Activated T-cell treated with anti-CD3 and anti-CD28 coated beads for 4 hours (primary cell): ENCODE measurements around the gene VIPR2.
"Not testable (repeated sequence)": the region's sequence is repeated elsewhere in the genome, so short reads cannot be mapped to it uniquely, and the experiment has no call there.

Experiments
- DNase-seq: peaks from one replicate; pipeline ENCODE4 v3.0.0-alpha.2; 2020

Gene VIPR2

GRCh38 chr7:159103382-159104187 is 41.1 kb downstream of the VIPR2 start:
- no peak for DNase-seq

GRCh38 chr7:159102681-159103381 is 41.8 kb downstream of the VIPR2 start:
- no peak for DNase-seq

GRCh38 chr7:159101661-159102091 is 43.0 kb downstream of the VIPR2 start:
- not testable (repeated sequence) for DNase-seq

- DNase-seq, result not testable (repeated sequence)
Measured at GRCh38 chr7:159101083-159101395, 43.6 kb downstream of the VIPR2 start.

- DNase-seq, result not testable (repeated sequence)
Measured at GRCh38 chr7:159100281-159101082, 44.2 kb downstream of the VIPR2 start.

GRCh38 chr7:159099711-159100231 is 44.9 kb downstream of the VIPR2 start:
- DNase-seq, result no peak

GRCh38 chr7:159098811-159099655 is 45.6 kb downstream of the VIPR2 start:
- no peak for DNase-seq

- DNase-seq, result no peak
Measured at GRCh38 chr7:159098424-159098786, 46.3 kb downstream of the VIPR2 start.

DNA sequence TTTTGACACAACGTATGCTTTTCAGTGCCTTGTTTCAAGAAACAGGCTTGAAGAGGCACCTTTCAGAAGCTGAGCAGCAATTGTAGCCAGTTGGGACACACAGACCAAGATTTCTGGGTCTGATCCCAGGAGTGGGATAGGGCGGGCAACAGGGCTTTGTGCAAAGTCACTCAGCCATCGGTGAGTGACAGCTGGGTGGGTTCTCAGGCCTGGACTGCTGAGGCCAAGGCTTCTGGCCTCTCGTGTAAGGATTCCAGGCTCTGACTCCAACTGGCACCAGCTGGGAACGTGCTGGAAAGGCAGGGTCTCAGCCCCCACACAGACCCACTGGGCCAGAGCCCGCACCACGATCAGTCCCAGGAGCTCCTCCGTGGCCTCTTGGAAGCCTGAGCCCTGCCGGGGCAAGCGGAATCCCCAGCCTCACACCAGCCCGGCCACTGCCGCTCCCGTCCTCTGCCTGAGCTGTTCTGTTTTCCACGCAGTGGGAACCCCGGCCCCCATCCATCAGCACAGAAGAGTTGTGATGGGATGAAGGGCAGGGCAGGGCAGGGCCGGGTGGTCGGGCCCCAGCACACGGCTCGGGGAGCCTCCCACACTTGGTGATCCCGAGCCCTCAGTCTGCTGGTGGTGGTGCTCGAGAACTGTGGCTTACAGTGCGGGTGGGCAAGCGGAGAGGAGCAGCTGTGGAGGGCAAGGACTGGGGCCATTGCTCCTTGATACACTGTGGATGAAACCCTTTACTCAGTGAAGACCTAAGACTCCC is 46.8 kb downstream of the VIPR2 start:
- no peak for DNase-seq

DNA sequence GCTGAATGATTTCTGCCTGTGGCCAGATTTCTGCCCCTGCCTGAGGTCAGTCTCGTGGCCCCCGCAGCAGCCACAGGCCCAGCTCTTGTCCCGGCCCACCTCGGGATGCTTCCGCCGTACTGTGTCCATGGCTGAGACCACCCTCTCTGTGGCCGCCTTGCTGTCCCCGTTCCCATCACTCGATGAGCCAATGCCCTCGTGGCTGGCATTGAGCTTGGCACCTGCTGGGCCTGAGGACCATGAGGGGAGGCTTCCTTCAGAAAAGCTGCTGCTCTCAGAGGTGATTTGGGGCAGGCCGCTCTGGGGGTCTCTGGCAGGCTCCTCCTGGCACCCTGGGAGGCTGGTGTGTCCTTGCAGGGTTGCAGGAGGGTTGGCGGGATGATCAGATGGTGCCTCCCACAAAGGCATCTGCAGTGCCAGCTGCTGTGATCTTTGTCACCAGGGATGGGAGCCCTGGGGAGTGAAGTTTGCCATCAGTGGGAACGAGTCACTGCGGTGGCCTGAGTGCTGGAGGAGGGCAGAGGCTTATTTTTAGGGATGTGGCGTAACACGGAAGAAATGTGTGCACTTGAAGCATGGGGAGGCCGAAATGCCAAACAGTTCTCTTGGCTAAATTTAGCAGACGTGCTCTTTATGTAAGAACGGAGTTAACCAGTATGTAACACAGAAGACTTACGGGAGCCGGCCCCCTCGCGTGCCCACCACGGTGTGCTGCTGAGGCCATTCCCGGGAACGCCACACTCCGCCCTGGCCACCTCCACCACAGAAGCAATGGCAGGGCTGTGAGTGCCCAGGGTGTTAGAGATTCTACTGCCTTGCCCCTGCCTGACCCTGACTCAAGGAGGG is 47.7 kb downstream of the VIPR2 start:
- DNase-seq, result no peak

GRCh38 chr7:159095979-159096411 is 48.7 kb downstream of the VIPR2 start:
- DNase-seq, result no peak

DNA sequence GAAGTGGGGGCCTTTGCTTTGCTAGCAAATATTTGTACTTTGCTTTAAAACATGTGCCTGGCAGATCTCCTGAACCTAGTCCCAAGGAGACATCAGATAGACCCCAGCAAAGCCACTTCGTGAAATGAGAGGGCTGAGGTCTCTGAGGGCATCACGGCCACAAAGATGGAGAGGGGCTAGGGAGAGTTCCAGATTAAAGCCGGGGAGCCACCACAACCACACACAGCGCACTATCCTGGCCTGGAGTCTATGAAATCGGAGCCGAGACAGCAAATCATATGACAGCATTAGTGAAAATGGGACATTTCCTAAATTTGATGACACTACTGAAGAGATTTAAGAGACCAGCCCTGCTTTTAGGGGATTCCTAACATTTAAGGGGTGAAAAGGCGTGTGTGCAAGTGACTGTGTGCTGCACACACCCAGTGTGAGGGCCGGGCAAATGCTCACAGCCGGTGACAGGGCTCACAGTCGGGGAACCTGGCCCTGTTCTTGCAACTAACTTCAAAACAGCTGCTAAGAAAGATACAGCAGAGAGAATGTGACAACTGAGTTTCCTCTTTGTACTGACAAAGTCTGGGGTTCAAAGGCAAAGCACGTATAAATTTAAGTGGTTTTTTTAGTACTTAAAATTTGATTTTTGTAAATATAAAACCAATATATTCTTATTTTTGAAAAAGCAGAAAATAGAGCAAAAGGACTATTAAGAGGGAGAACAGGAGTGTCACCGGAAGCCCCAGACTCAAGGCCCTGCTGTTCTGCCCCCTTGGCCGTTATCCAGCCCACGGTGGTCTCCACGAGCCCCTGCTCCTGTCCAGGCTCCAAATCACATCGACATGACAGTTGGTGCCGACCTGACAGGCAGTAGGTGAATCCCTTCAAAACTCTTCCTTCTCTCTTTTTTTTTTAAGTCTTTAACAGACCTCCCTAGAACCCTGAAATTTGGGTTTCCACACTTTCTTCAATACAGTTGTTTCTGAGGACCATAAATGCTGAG is 49.5 kb downstream of the VIPR2 start:
- no peak for DNase-seq

DNA sequence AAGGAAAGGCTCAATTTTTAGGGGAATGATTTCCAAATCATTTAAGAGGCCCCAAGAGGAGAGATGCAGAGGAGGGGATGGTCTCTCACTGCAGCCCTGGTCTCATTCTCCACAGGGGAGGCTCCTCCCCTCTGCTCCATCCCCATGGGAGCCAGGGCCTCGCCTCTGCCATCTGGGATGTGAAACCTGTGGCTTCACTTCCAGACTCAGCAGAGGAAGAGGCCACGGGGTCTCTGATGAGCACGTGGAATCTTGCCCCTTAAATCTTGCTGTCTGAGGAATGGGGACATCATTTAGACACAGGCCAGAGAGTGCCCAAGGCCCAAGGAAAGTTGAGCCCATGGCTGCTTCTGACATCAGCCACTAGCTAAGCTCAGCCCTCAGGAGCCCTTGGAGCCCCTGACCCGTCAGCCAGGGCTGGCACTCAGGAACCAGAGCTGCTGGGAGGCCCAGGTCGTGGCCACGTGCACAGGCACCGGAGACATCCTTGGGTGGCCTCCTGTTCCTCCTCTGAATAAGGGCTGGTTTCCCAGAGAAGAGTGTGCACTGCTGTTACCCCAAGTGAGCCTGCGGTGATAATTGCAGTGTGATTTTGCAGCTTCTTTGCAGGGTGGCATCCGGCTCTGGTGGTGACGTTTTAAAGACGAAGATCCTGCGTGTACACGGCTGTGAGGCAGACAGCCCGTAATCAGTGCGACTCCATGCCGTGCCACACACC is 50.5 kb downstream of the VIPR2 start:
- DNase-seq, result no peak

- DNase-seq, result no peak
Measured at GRCh38 chr7:159093351-159093971, 51.2 kb downstream of the VIPR2 start.

GRCh38 chr7:159092701-159093121 is 52.0 kb downstream of the VIPR2 start:
- no peak for DNase-seq

DNA sequence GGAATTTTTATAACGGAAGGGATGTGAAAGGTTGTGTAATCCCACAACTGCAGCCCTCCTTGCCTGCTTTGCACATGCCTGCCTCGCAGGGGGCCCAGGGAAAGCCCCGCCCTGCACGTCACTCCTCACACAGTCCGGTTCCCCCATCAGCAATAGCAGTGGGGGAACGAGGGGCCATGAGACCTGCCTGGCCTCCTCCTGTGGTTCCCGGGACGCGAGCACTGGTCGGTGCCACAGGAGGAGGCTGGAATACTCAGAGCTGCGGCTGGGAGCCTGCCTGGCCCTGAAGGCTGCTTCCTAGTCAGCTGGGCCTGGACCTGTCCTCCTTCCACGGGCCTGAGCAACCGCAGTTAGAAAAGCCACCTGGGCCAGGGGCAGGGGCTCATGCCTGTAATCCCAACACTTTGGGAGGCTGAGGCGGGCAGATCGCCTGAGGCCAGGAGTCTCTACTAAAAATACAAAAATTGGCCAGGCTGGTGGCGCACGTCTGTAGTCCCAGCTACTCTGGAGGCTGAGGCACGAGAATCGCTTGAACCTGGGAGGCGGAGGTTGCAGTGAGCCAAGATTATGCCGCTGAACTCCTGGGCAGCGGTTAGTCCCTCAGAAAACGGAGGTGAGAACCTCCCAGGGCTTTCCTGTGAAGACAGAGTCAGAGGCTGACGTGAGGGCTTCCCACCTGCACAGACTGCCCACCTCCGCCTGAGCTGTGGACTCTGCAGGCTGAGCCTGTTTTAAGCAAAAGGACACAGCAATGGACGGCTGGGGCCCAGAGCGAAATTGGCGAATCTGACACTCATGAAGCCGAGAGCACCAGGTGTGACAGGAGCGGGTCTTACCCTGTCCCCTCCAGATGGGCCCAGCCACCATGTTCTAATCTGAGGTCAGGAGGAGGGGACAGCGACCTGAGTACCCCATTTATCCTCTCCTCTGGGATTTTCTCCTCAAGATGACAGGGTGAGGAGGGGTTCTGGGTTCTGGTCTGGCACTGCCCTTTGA is 52.9 kb downstream of the VIPR2 start:
- no peak for DNase-seq

GRCh38 chr7:159091041-159091440 is 53.6 kb downstream of the VIPR2 start:
- DNase-seq, result no peak
